Fibroblast of the conjunctiva (primary cell): ENCODE results near the gene RPS2.
"Not testable (repeated sequence)": the region's sequence is repeated elsewhere in the genome, so short reads cannot be mapped to it uniquely, and the experiment has no call there.

Source experiments
- DNase-seq: peaks from one replicate; pipeline ENCODE4 v3.0.0-alpha.2; 2010; ENCODE audit warnings: low read depth

The RPS2 gene

GRCh38 chr16:1941162-1942046 lies 23.2 kb downstream of the RPS2 start:
- no peak for DNase-seq

DNA sequence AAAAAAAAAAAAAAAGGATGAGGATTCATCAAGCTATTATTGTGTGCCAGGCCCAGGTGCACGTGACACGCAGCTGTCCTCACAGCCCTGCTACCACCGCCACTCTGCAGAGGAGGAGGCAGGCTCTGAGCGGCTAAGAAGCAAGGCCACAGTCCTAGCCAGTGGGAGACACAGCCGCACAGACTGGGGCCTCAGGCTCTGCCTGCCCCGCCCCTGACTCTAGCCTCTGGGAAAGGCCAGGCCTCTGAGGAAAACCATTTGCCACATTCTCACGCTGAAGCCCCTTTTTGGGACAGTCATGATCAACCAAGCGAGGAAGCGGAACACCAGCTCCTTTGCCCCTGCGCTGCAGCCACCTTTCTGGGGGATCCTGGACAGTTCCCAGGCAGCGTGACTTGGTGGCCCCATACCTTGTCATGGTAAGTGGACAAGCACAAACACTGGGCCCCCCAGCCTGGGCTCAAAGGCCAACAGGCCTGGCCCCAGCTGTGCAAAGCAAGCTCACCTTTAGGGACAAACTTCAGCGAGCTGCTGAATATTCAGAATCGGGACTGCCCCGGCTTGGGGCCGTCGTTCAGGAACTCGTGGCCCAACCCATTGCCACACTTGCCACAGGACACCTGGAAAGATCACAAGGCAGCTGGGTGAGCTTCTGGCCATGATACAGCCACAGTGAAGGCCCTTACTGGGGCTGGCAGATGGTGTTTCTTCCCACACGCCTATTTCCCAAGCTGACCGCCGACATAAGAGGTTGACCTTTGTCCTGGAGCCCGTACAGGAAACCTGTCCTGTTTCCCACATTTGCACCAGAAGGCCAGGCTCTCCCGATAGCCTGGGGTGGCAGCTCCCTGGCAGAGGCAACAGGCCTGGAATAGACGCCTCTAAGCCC lies 24.1 kb downstream of the RPS2 start:
- no peak for DNase-seq

GRCh38 chr16:1939833-1940232 lies 24.8 kb downstream of the RPS2 start:
- DNase-seq: not testable (repeated sequence)

DNA sequence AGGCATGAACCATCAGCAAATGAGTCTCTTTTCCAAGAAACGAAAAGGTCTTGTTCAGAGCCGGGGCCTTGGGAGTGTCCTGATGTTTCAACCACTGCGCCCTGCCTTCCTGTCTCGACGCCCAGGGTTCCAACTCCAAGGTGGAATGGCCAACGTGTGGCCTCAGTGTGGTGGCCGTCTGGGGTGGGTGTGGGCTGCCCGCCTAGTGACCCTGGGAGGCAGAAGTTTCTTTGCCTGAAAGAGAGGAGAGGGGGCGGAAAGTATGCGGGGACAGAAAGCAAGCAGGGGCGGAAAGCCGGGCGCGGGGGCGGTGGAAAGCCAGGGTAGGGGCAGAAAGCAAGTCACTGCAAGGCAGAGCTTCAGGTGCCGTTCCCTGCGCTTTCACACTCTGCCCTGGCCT lies 25.7 kb downstream of the RPS2 start:
- DNase-seq: no peak

GRCh38 chr16:1938316-1938715 lies 26.3 kb downstream of the RPS2 start:
- no peak for DNase-seq

- DNase-seq: no peak
Observed at GRCh38 chr16:1936945-1937479, 27.6 kb downstream of the RPS2 start.

- DNase-seq: no peak
Observed at GRCh38 chr16:1933097-1933661, 31.4 kb downstream of the RPS2 start.

GRCh38 chr16:1932050-1933028 lies 32.3 kb downstream of the RPS2 start:
- no peak for DNase-seq

- no peak for DNase-seq
Observed at GRCh38 chr16:1930338-1930720, 34.3 kb downstream of the RPS2 start.

GRCh38 chr16:1929578-1930337 lies 34.9 kb downstream of the RPS2 start:
- DNase-seq: peak; percentile 60

- no peak for DNase-seq
Observed at GRCh38 chr16:1929105-1929504, 35.5 kb downstream of the RPS2 start.

DNA sequence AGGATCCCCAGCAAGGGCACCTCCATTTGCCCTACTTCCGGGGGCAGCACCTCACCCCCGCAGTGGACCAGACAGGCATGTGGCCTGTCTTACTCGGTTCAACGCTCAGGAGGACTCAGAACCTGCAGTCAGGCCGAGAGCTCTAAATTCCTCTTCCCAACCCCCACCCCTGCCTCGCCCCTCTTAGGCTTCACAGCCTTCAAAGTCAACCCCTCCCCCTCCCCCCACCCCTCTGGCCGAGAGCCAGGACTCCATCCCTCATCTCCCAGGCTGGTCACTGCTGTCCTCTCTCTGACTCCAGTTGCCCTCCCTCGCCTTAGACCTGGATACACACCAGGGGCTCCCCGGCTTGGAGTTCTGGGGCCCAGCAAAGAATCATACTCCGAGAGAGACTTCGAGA lies 38.4 kb downstream of the RPS2 start:
- no peak for DNase-seq

GRCh38 chr16:1924095-1924494 lies 40.5 kb downstream of the RPS2 start:
- no peak for DNase-seq

DNA sequence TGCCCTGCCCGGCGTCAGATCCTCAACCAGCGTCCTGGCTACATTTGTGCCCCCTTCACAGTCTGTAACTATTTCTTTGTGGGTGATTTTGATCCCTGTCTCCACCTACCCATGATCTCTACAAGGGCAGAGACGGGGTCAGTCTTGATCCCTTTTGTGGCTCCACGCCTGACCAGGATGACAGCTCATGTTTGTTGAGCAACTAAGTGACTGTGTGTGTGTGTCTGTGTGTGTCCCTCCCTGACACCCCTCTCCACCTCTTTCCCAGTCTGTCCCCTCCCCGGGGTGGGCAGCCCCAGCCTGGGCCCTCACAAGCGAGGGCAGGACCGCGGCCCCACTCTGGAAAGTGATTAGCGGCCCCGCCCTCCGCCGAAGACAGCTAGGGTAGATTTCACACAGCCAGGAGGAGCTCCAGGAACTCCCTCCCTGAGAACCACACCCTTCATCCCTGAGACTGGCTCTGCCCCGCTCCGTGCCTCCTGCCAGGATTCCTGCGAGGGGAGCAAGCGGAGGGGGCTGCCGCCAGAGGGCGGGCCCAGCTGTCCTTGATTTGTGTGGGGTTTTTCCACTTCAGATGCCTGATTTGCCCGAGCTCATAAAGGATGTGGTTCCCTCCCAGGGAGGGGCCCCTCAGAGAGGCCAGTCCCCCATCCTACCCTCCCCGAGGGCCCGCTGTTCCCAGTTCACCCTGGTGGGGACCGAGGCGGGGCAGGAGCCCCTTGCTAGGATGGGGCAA lies 41.2 kb downstream of the RPS2 start:
- DNase-seq: peak; percentile 30

- no peak for DNase-seq
Observed at GRCh38 chr16:1922357-1922756, 42.3 kb downstream of the RPS2 start.

GRCh38 chr16:1920727-1921171 lies 43.9 kb downstream of the RPS2 start:
- DNase-seq: no peak

- not testable (repeated sequence) for DNase-seq
Observed at GRCh38 chr16:1920122-1920521, 44.5 kb downstream of the RPS2 start.

DNA sequence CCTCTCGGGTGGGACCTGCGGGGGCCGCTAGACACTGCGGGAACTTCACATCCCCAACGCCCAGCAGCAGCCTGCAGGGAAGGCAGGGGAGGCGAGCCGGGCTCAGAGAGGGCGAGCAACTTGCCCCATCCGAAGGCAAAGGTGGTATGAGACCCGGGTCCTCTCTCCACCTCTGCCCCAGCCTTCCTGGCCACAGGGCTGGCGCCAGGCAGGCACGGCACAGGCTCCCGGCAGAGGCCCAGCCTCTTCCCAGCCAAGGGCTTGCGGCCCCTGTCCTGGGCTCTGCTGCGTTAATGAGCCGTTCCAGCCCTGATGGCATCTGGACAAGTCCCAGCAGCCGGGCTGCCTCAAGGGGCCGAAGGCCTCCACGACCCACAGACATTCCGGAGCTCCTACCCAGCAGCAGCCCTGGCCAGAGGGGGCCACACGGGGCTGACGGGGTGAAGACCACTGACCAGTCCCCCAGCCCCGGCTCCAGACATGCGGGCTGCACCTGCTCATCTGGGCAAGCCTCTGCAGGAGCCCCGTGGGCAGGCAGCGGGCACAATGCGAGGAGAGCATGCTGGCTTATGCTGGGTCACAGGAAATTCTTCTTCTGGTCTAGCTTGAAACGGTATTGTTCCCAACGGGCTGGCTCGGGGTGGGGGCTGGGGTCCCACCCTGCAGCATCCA lies 45.2 kb downstream of the RPS2 start:
- DNase-seq: no peak
